ENCODE measurements around the gene NT5DC2.

- no peak for TF ChIP-seq POLR2AphosphoS5 (IDR thresholded peaks at IDR 0.05)
- TF ChIP-seq CTCF (IDR thresholded peaks at IDR 0.05) = no peak
These were observed 40.7 kb upstream of the NT5DC2 start for GRCh38 chr3:52574056-52574965.

All from suprapubic skin (tissue), 3 donors.